22Rv1 (cell line): ENCODE data around the gene WDR49.

Experiments
- H3K27ac ChIP-seq: fragments of 450-650 bp; 2 replicates; pipeline ENCODE4 v1.5.1; 2017
- ZFX ChIP-seq: fragments of 450-650 bp; IDR thresholded peaks from 2 replicates; pipeline ENCODE4 v1.6.1; 2017; ENCODE audit warnings: antibody characterized with exemption, borderline replicate concordance
- TF ChIP-seq, protein P1 (sequence below): fragments of 450-650 bp; IDR thresholded peaks from 2 replicates; pipeline ENCODE4 v1.5.1; 2017; ENCODE audit warnings: mild to moderate bottlenecking

WDR49 gene

DNA sequence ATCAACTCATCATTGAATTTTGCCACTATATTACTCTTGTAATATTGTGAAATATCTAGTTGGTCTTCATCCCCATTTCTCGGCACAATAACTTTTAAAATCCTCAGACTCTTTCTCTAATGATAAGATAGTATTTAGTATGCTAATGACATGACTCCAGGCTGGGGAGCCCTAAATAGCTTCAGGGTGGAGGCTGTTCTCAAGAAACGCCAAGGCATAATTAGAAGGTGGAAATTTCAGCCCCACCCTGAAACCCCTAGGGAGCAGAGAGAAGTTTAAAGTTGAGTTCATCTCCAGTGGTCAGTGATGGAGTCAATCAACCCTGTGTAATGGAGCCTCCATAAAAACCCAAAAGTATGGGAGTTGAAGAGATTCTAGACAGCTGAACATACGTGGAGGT is 98.8 kb downstream of the WDR49 start:
- H3K27ac ChIP-seq, result no peak overlapping the region
- TF ChIP-seq, protein P1, sequence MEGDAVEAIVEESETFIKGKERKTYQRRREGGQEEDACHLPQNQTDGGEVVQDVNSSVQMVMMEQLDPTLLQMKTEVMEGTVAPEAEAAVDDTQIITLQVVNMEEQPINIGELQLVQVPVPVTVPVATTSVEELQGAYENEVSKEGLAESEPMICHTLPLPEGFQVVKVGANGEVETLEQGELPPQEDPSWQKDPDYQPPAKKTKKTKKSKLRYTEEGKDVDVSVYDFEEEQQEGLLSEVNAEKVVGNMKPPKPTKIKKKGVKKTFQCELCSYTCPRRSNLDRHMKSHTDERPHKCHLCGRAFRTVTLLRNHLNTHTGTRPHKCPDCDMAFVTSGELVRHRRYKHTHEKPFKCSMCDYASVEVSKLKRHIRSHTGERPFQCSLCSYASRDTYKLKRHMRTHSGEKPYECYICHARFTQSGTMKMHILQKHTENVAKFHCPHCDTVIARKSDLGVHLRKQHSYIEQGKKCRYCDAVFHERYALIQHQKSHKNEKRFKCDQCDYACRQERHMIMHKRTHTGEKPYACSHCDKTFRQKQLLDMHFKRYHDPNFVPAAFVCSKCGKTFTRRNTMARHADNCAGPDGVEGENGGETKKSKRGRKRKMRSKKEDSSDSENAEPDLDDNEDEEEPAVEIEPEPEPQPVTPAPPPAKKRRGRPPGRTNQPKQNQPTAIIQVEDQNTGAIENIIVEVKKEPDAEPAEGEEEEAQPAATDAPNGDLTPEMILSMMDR, result no peak
- no peak for TF ChIP-seq ZFX

DNA sequence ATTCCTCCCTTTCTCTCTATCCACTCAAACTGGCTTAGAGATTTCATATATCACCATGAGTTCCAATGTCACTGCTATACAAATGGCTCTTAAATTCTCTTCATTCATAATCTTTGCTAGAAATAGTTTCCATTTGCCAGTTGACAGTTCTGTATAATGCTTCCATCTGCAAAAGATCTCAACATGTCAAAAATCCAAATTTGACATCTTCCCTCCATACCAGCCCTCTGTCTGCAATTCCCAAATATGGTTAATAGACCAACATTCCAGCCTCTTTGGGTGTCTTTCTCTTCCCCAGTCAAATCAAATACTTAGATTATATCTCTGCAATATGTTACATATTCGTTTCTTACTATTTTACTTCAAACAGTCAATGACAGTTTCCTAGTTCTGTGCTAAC is 115.7 kb downstream of the WDR49 start:
- TF ChIP-seq, protein P1, result no peak
- no peak for TF ChIP-seq ZFX

DNA sequence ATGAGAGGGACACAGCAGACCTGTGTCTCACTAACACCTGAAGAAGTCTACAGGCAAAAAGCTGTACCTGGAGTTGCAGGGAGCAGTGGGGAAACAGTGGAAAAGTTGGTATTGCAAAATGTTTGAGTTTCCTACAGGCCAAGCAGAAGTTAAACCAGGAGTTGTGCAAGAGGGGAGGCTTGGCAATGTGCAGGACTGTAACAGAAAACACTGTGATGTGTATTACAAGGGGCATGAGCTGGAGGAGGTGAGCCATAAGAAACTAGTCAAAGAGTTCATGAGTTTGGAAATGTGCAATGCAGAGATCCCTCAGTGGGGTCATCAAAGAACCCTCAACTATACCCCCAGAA is 132.8 kb downstream of the WDR49 start:
- TF ChIP-seq, protein P1, result no peak
- no peak for TF ChIP-seq ZFX
- no peak overlapping the region for H3K27ac ChIP-seq

More for the DNA sequence above, 115.7 kb downstream of the WDR49 start:
- H3K27ac ChIP-seq, result no peak overlapping the region

DNA sequence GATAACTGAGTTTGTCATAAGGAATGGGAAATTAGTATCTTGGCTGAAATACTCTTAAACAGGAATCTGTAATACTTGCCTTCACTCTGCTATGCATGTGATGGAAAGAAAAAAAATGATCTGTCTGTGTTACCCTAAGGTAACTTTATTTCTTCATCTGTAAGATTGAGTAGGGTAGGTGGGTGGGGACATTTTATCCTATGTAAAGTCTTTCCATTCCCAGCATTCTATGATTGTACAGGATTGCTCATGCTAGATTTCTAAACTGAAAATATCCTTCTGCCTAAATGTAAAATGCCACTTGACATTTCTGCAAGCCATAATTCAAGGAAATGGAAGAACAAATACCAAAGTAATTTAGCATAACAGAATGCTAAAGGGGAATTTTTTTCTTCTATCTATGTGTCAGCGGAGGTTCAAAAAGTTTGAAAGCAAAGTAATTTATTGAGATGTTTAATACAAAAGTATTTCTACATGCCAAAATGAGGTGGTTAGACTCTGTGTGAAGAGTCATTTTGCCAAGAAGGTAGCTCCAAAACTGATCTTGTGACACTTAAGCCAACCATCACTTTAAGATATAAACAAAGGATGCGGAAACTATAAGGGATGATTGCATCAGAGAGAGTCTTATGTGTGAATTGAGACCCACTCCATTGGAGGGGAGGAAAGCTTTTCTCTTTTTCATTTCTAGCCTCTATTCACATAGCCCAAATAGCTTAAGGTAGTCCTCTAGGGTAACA is 133.3 kb downstream of the WDR49 start:
- H3K27ac ChIP-seq, result no peak overlapping the region
- TF ChIP-seq, protein P1, result no peak
- no peak for TF ChIP-seq ZFX

DNA sequence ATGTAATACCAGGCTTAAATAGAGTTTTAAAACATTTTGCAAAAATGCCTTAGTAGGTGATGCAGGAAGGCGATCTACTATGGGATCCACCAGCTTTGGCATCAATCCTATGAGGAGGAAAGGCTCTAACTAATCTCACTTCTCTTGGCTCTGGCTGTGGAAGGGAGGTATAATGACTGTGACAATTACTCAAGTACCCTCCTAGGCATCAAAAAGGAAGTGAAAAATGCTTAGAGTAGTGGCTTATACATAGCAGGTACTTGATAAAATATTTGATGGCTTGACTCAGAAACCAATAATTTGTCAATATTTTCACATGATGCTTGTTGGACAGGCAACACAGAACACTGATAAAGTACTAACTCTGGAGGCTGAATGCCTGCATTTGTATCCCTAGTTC is 145.8 kb downstream of the WDR49 start:
- no peak overlapping the region for H3K27ac ChIP-seq
- no peak for TF ChIP-seq ZFX
- TF ChIP-seq, protein P1, result no peak

DNA sequence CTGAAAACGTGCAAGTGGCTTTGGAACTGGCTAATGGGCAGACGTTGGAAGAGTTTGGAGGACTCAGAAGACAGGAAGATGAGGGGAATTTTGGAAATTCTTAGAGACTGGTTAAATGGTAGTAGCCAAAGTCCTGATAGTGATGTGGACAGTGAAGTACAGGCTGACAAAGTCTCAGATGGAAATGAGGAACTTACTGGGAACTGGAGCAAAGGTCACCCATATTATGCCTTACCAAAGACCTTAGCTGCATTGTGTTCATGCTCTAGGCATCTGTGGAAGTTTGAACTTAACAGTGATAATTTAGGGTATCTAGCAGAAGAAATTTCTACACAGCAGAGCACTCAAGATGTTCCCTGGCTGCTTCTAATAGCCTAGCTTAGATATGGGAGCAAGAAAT is 151.3 kb downstream of the WDR49 start:
- H3K27ac ChIP-seq, result no peak overlapping the region
- TF ChIP-seq, protein P1, result no peak
- TF ChIP-seq ZFX, result no peak

DNA sequence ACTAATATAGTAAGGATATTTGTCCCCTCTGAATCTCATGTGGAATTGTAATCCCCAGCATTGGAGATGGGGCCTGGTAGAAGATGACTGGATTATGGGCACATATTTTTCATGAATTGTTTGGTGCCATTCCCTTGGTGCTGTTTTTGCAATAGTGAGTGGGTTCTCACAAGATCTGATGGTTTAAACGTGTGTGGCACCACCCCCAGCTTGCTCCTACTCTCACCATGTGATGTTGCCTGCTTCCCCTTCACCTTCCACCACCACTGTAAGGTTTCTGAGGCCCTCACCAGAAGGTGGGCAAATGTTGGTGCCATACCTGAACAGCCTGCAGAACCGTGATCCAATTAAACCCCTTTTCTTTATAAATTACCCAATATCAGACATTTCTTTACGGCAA is 151.8 kb downstream of the WDR49 start:
- no peak overlapping the region for H3K27ac ChIP-seq
- TF ChIP-seq ZFX, result no peak
- TF ChIP-seq, protein P1, result no peak
